HG02981 (cell line): ENCODE results near the gene NCR1.
"Not testable (repeated sequence)": the region's sequence is repeated elsewhere in the genome, so short reads cannot be mapped to it uniquely, and the experiment has no call there.

Source experiments
- ATAC-seq: cut with Tn5 transposase; IDR thresholded peaks from one replicate; pipeline ENCODE4 v1.9.1; 2021; ENCODE audit warnings: mild to moderate bottlenecking, moderate library complexity; ENCODE audit not compliant: unreplicated experiment

Gene NCR1

GRCh38 chr19:54906819-54907218, 871 bp downstream of the NCR1 start:
- ATAC-seq: no peak

GRCh38 chr19:54907899-54908298, 2.0 kb downstream of the NCR1 start:
- not testable (repeated sequence) for ATAC-seq

- ATAC-seq: no peak
Measured at GRCh38 chr19:54916822-54917221, 10.9 kb downstream of the NCR1 start.

DNA sequence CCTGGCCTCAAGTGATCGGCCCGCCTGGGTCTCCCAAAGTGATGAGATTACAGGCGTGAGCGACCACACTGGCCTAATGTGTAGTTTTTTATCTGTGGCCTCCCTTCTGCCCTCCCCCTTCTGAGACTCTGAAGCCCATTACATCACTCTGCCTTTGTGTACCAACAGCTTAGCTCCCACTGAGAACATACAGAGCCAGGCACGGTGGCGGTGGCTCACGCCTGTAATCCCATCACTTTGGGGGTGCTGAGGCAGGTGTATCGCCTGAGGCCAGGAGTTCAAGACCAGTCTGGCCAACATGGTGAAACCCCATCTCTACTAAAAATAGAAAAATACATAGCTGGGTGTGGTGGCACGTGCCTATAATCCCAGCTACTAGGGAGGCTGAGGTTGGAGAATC, 12.6 kb downstream of the NCR1 start:
- no peak for ATAC-seq

DNA sequence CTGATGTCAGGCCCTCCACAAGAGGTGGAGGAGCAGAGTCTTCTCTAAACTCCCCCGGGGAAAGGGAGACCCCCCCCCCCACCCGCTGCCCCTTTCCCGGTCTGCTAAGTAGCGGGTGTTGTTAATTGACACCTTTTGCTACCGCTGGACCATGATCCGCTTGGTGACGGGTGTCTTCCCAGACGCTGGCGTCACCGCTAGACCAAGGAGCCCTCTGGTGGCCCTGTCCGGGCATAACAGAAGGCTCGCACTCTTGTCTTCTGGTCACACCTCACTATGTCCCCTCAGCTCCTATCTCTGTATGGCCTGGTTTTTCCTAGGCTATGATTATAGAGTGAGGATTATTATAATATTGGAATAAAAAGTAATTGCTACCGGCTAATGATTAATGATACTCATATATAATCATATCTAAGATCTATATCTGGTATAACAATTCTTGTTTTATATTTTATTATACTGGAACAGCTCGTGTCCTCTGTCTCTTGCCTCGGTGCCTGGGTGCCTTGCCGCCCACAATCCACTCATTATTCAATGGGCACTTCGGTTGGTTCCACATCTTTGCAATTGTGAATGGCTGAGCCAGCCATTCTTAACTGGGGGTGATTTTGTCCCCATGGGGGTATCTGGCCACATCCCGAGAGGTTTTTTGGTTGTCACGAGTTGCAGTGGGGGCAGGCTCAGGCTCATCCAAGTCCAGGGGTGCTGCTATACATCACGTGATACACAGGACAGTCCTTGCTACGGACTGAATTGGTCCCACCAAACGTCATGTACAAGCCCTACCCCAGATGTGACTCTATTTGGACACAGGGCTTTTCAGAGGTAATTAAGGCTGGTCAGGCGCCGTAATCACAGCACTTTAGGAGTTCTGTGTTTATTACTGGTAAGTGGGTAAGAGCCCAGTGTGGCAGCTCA, 14.0 kb downstream of the NCR1 start:
- ATAC-seq: not testable (repeated sequence)

DNA sequence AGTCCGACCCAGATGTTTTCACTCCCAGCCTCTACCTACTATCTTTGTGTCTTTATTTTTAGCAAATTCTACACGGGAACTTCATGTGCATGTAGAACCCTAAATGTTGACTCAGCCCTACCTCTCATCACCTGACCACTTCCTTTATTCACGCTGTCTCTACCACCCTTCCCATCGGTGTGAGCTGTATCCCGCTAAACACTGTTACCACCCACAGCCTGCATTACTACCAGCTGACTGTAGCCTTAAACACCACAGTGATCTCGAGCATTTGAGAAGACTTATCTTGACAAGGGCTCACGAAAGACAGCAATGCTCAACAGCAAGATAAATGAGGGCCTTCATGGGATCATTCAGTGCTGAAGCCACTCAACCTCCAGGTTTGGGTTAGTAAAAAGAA, 15.1 kb downstream of the NCR1 start:
- ATAC-seq: no peak

GRCh38 chr19:54923276-54923675, 17.3 kb downstream of the NCR1 start:
- no peak for ATAC-seq

DNA sequence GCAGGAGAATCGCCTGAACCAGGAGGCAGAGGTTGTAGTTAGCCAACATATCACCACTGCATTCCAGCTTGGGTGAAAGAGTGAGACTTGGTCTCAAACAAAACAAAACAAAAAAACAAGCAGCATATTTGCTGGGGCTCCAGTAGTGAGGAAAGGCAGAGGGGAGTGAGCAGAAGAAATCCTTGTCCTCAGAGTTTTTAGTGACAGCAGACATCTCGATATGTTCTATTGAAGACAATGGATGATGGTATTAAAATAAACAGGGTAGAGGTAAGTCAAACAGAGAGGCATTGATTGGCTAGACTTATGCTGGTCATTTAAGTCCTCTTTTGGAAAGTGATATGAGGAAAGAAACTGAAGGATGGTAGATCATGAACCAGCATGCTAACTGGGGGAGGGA, 22.4 kb downstream of the NCR1 start:
- no peak for ATAC-seq

- no peak for ATAC-seq
Measured at GRCh38 chr19:54937926-54938325, 32.0 kb downstream of the NCR1 start.

DNA sequence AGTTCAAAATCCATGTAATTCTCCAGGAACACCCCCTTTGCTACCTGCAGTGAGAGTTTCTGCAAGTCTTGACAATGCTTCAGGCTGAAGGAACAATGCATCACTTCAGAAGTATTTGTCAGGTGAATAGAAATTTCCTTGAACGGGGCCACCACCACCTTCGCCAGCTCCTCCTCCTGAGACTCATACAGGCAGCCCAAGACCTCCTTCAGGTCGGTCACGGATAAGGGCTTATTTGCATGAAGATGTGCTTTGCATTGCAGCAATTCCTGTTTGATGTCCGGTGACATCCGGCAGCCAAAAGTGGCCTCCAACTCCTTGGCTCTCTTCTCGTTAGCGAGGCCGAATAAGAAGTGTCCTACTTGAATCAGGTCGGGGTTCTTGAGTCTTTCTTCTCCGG, 33.0 kb downstream of the NCR1 start:
- ATAC-seq: no peak

DNA sequence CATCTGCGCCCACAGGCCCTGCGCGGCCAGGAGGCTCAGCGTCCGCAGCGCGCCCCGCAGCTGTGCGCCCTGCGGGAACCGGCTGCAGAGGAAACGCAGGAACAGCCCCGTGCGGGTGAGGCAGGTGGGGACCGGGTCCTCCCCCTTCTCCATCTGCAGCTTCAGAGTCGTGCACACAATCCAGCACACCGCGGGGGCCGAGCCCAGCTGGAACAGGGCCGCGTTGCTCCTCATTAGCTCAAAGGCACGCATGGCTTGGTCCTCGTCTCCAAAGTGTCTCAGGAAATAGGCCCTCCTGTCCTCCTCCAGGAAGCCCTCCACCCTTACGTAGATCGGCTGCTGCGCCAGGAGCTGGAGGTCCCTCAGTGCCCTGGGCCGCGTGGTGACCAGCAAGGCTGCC, 33.6 kb downstream of the NCR1 start:
- not testable (repeated sequence) for ATAC-seq

DNA sequence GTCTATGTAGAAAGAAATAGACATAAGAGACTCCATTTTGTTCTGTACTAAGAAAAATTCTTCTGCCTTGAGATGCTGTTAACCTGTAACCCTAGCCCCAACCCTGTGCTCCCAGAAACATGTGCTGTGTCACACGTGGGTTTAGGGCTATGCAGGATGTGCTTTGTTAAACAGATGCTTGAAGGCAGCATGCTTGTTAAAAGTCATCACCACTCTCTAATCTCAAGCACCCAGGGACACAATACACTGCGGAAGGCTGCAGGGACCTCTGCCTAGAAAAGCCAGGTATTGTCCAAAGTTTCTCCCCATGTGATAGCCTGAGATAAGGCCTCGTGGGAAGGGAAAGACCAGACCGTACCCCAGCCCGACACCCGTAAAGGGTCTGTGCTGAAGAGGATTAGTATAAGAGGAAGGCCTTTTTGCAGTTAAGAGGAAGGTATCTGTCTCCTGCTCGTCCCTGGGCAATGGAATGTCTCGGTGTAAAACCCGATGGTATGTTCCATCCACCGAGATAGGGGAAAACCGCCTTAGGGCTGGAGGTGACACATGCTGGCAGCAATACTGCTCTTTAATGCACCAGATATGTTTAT, 37.9 kb downstream of the NCR1 start:
- not testable (repeated sequence) for ATAC-seq

DNA sequence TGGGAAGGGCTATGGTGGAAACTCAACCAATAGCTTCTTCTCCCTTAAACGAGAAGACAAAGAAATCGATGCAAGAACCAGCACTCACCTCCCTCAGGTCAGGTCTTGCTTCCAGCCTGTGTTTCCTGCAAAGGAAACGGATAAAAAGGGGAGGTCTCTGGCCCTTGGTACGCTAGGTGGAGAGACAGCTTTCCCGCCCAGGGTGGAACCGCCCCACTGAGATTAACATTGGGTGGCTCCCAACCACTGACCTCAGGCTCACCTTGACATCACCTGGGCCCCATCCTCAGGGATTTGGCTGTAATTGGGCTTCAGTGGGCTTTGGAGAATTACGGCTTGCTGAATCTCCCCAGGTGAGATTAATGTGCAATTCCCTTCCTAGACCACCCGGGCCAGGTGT, 41.4 kb downstream of the NCR1 start, which contains the start of gene NLRP7:
Gene NLRP7, minus strand, starts transcription at position 150 of the 400 bp plus-strand sequence.
- no peak for ATAC-seq

GRCh38 chr19:54949412-54949811, 43.5 kb downstream of the NCR1 start:
- ATAC-seq: no peak

GRCh38 chr19:54950580-54950979, 44.6 kb downstream of the NCR1 start:
- ATAC-seq: not testable (repeated sequence)

DNA sequence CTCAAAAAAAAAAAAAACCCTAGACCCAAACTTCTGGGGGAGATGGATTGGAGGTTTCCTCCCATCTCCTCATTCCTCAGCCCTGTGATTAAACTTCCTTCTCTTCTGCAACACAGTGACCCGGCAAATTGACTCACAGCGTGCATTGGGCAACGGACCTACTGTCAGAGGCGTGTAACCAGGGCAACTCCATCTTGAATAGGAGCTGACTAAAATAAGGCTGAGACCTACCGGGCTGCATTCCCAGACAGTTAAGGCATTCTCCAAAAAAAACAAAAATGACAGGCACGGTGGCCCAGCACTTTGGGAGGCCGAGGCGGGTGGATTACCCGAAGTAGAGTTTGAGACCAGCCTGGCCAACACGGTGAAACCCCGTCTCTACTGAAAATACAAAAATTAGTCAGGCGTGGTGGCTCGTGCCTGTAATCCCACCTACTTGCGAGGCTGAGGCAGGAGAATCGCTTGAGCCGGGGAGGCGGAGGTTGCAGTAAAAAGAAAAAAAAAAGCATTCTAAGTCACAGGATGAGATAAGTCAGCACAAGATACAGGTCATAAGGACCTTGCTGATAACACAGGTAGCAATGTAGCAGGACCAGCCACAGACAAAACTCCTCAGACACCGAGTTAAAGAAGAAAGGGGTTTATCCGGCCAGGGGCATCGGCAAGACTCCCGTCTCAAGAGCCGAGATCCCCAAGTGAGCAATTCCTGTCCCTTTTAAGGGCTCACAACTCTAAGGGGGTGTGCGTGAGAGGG, 46.8 kb downstream of the NCR1 start:
- ATAC-seq: no peak

DNA sequence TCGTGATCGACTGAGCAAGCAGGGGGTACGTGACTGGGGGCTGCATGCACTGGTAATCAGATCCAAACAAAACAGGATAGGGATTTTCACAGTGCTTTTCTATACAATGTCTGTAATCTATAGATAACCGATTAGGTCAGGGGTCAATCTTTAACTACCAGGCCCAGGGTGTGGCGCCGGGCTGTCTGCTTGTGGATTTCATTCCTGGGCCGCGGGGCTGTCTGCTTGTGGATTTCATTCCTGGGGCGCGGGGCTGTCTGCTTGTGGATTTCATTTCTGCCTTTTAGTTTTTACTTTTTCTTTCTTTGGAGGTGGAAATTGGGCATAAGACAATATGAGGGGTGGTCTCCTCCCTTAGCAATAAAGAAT, 47.4 kb downstream of the NCR1 start:
- ATAC-seq: not testable (repeated sequence)

- ATAC-seq: no peak
Measured at GRCh38 chr19:54955376-54955775, 49.4 kb downstream of the NCR1 start.

DNA sequence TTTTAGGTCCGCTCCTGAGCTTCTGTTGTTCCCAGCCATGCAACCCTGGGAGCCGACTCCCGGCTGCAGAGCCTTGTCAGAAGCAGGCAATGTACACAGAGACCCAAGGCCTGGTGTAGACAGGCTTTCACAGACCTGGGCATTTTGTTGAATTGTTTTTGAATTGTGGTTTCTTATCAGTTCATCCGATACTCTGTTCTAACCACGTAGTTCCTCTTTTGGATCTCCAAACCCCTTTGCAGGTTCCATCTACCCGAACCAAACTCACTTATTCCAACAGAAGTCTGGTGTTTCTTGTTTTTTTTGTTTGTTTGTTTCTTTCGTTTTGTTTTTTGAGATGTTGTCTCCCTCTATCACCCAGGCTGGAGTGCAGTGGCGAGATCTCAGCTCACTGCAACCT, 53.9 kb downstream of the NCR1 start:
- ATAC-seq: no peak
